ENCODE data around the gene ARF3.
A peak's percentile ranks its signal among the peaks of the same experiment; 100 is the strongest.

ARF3 gene

DNA sequence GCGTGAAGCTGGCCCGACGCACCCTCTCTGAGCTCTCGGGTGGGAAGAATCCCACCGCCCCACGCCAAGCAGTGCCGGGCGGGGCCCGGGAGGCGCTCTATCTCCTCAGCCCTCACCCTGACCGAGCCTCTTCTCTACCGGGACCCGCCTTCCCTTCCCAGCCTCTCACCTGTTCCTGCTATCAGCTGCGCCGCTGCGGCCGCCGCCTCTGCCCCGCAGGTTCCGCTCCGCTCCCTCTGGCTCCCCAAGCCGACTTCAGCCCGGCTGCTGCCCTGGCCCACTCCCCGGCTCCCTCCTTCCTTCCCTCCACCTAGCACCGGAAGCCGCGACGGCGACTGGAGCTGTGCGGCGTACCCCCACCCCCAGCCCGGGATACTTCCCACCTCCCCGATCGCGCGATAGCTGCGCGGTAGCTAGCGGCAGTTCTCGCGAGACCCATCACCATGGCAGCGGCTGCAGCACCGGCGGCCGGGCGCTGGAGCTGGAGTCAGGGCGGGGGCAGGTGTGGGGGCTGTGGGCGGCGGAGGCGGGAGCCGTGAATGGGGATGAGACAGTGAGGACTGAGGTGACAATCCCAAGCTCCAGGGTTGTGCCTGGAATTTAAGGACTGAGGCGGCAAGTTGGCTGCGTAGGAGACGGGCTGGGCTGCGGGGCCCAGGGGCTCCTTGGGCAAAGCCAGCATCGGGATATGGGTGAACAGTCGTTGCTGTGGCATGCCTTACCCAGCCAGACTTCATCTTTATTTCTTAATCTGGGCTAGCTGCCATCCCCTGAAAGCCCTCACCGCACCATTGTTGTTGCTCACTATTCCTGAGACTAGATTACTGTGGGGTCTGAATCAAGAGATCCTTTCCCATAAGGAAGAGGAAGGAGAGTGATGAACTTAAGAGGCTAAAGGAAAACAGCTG, at the start of gene ARF3:
ARF3 (minus strand) TSS at position 347 of the 908 bp plus-strand sequence. CDS start 16,392 bp downstream, outside the sequence.
- peak; percentile 89 for DNase-seq (ENCODE audit: low read depth)
- peak within 1 kb of the TSS; percentile 94 for H3K4me3 ChIP-seq (ENCODE audit: low read length)
- no peak for TF ChIP-seq CTCF (conservative IDR thresholded peaks at IDR 0.05; ENCODE audit: low read length)

DNA sequence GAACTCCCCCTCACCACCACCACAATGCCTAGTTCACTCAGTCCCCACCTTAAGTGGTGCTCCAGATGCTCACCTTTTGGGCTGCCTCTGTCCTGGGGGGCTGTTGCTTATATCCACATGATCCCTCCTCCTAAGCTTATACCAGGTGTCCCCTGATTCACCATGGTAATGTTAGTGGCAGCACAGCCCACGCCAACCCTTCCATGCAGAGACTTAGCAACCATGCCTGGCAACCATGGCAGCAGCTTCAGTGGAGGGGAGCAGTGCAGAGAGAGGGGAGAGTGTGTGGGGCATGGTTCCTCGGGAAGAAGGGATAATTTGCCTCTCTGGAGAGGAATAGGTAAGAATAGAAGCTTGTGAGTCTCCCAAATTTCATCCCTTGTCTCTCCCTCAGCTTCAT, 43.1 kb upstream of the ARF3 start:
- DNase-seq (ENCODE audit: low read depth), result no peak
- no peak for TF ChIP-seq CTCF (conservative IDR thresholded peaks at IDR 0.05; ENCODE audit: low read length)
- no peak overlapping the region for H3K4me3 ChIP-seq (ENCODE audit: low read length)

- DNase-seq (ENCODE audit: low read depth), result peak; percentile 20
- H3K4me3 ChIP-seq (ENCODE audit: low read length), result peak within 1 kb of the TSS; percentile 31
- no peak for TF ChIP-seq CTCF (conservative IDR thresholded peaks at IDR 0.05; ENCODE audit: low read length)
These were observed 42.3 kb upstream of the ARF3 start, which contains the start of gene DDN for GRCh38 chr12:48999371-49000131. DDN (minus strand) TSS chr12:48999375; CDS start chr12:48999287, 88 bp downstream.

- DNase-seq (ENCODE audit: low read depth), result no peak
- TF ChIP-seq CTCF (conservative IDR thresholded peaks at IDR 0.05; ENCODE audit: low read length), result no peak
- H3K4me3 ChIP-seq (ENCODE audit: low read length), result peak overlapping the region; percentile 27
These were observed 41.4 kb upstream of the ARF3 start for GRCh38 chr12:48998497-48999353.

GRCh38 chr12:48997719-48998496, 40.6 kb upstream of the ARF3 start:
- no peak for DNase-seq (ENCODE audit: low read depth)
- peak overlapping the region; percentile 27 for H3K4me3 ChIP-seq (ENCODE audit: low read length)
- no peak for TF ChIP-seq CTCF (conservative IDR thresholded peaks at IDR 0.05; ENCODE audit: low read length)

All from AG10803 (cell line).